ENCODE results near the gene C11orf87. TPM values are rescaled to one million over a fixed set of nuclear protein-coding genes. Genes with fewer than 3 reads are reported as not detected.

C11orf87 gene
- total RNA-seq, 2 donors from 2014 or later: not detected

DNA sequence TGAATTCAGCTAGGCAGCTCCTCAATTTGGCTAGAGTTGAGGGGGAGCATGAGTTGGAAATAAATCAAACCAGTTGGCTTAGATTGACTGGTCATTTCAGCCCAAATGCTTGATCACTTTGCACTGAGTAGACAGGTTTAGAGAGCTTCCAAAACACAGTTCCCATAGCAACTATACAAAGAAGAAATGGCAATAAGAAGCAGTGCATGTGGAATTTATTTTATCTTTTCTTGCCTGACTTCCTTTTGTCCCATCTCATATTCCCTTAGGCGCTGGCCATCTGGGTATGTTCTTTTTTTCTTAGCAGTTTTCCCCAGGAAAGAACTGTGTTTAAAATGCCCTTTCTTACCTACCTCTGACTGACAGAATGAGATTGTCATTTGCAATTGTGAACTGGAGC is 38.7 kb upstream of the C11orf87 start:
- Histone ChIP-seq H3K27ac (no peak overlapping the region), H3K36me3 (no peaks in the 10 kb centered on the region), H3K9me3 (no peaks in the 10 kb centered on the region), H3K27me3 (no peaks in the 10 kb centered on the region), H3K4me1 (no peaks in the 10 kb centered on the region), H3K4me3 (no peak overlapping the region)
- no peak for DNase-seq (ENCODE audit: low spot score)
- TF ChIP-seq, protein P1, sequence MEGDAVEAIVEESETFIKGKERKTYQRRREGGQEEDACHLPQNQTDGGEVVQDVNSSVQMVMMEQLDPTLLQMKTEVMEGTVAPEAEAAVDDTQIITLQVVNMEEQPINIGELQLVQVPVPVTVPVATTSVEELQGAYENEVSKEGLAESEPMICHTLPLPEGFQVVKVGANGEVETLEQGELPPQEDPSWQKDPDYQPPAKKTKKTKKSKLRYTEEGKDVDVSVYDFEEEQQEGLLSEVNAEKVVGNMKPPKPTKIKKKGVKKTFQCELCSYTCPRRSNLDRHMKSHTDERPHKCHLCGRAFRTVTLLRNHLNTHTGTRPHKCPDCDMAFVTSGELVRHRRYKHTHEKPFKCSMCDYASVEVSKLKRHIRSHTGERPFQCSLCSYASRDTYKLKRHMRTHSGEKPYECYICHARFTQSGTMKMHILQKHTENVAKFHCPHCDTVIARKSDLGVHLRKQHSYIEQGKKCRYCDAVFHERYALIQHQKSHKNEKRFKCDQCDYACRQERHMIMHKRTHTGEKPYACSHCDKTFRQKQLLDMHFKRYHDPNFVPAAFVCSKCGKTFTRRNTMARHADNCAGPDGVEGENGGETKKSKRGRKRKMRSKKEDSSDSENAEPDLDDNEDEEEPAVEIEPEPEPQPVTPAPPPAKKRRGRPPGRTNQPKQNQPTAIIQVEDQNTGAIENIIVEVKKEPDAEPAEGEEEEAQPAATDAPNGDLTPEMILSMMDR (IDR thresholded peaks at IDR 0.05): no peak

DNA sequence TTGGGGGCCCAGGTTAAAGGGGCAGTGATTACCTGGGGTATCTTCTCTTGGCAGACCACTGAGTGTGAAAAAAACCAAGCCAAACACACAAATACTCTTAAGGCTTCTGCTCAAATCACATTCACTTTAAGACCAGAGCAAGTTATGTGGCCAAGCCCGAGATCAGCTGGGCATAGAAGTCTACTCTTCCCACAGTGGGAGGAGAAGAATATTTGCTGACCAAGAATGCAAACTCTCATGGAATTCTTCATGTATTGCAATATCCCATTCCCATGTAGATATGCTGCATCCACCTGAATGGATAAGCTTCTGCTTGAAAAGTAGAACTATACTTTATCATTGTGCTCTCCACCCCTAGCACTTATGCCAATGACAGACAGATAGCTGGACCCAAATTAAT is 37.1 kb upstream of the C11orf87 start:
- no peak for DNase-seq (ENCODE audit: low spot score)
- Histone ChIP-seq H3K27ac (no peak overlapping the region), H3K36me3 (no peaks in the 10 kb centered on the region), H3K27me3 (no peaks in the 10 kb centered on the region), H3K9me3 (no peaks in the 10 kb centered on the region), H3K4me3 (no peak overlapping the region), H3K4me1 (no peaks in the 10 kb centered on the region)
- TF ChIP-seq, protein P1 (IDR thresholded peaks at IDR 0.05): no peak

DNA sequence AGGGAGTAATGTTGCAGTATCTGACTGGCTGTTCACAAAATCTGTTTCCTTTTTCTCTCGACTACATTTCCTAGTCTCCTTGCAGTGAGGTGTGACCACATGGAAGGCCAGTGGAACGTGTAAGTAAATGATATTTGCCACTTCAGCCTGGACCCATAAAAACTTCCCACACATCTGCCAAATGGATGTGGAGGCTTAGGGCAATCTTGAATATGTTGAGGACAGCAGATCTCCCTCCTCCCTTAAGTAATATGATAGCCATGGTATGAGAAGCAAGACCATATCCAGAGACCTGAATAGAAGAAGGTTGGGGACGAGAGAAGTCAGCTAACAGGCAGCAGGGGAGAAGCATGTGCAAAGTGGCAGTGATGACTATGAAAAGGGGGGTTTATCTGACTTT is 33.0 kb upstream of the C11orf87 start:
- H3K27ac ChIP-seq: no peak overlapping the region
- no peaks in the 10 kb centered on the region for H3K9me3 ChIP-seq
- TF ChIP-seq, protein P1 (IDR thresholded peaks at IDR 0.05): no peak
- H3K4me3 ChIP-seq: no peak overlapping the region
- DNase-seq (ENCODE audit: low spot score): no peak
- H3K27me3 ChIP-seq: no peaks in the 10 kb centered on the region
- H3K36me3 ChIP-seq: no peaks in the 10 kb centered on the region
- no peaks in the 10 kb centered on the region for H3K4me1 ChIP-seq

DNA sequence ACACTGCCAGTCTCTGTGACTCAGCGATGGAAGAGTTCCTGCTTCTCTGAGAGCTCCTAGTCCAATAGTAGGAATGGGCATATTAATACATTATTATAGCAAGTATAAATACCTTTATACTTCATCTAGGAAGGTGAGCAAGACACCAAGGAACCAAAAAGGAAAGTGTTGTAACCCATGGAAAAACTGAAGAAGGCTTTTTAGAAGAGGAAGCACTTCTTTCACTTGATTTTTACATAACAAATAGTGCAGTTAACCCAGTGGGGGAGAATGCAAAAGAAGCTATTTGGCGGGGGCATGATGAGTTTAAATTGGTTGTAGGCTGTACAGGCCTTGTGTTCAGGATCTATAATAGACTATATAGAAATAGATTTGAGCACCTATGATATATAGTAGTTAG is 31.2 kb upstream of the C11orf87 start:
- DNase-seq (ENCODE audit: low spot score): no peak
- Histone ChIP-seq H3K9me3 (no peaks in the 10 kb centered on the region), H3K36me3 (no peaks in the 10 kb centered on the region), H3K4me1 (no peaks in the 10 kb centered on the region), H3K4me3 (no peak overlapping the region), H3K27ac (no peak overlapping the region), H3K27me3 (no peaks in the 10 kb centered on the region)
- TF ChIP-seq, protein P1 (IDR thresholded peaks at IDR 0.05): no peak

DNA sequence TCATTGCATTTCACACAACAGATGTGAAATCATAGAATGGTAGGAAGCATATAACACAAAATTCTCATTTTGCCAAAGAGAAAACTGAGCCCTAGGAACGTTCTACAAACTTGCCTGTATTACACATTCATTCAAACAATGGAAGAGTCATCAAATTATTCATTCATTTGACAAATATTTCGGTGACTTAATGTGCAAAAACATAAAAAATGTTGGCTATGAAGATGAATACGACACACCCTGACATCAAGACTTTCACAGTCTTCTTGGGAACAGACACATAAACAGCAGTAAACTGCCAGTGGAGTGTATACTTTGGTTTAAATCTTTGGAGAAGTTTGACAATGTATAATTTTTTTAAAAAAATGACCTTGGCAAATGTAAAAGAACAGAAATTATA is 20.4 kb upstream of the C11orf87 start:
- Histone ChIP-seq H3K27ac (no peak overlapping the region), H3K4me1 (no peaks in the 10 kb centered on the region), H3K36me3 (no peaks in the 10 kb centered on the region), H3K4me3 (no peak overlapping the region), H3K27me3 (no peaks in the 10 kb centered on the region), H3K9me3 (no peaks in the 10 kb centered on the region)
- TF ChIP-seq, protein P1 (IDR thresholded peaks at IDR 0.05): no peak
- DNase-seq (ENCODE audit: low spot score): no peak

DNA sequence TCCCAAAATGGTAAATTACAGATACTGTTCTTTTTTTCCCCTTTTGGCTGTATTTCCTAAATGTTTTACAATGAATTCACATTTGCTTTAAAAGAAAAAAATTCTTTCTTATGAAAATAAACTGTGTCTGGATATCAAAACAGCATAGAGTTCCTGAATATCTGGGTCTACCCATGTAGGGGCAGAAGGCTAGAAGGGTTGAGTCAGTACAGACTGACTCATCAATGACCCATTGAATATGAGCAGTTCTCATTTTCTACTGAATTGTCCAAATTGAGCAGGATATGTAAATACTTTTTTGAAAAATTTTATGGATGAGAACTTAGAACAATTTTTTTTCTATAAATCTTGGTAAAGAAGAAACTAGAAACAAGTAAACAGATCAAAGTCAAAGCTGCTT is 16.3 kb upstream of the C11orf87 start:
- Histone ChIP-seq H3K4me1 (no peaks in the 10 kb centered on the region), H3K9me3 (no peaks in the 10 kb centered on the region), H3K27me3 (no peaks in the 10 kb centered on the region), H3K27ac (no peak overlapping the region), H3K4me3 (no peak overlapping the region), H3K36me3 (no peaks in the 10 kb centered on the region)
- TF ChIP-seq, protein P1 (IDR thresholded peaks at IDR 0.05): no peak
- no peak for DNase-seq (ENCODE audit: low spot score)

Data from right atrium auricular region (tissue), 2 donors.